Neuronal stem cell (in vitro differentiated cells): Measurements from ENCODE around the gene LRRC75A.
"Not testable (repeated sequence)": the region's sequence is repeated elsewhere in the genome, so short reads cannot be mapped to it uniquely, and the experiment has no call there.

Experiments used
- DNase-seq: peaks from one replicate; pipeline ENCODE4 v3.0.0-alpha.2; 2013; ENCODE audit warnings: low spot score
- H2AFZ ChIP-seq: one replicate; pipeline ENCODE4 v1.6.1; 2013; ENCODE audit warnings: mild to moderate bottlenecking, low read length, inconsistent platforms
- H2AK5ac ChIP-seq: 2 replicates; pipeline ENCODE4 v1.6.1; 2013; ENCODE audit warnings: low read depth, mild to moderate bottlenecking, inconsistent platforms, low read length, moderate library complexity, mixed read lengths
- H2BK120ac ChIP-seq: 2 replicates; pipeline ENCODE4 v1.6.1; 2013; ENCODE audit warnings: low read depth, mild to moderate bottlenecking, inconsistent platforms, low read length, moderate library complexity, mixed read lengths
- H2BK12ac ChIP-seq: one replicate; pipeline ENCODE4 v1.6.1; 2013; ENCODE audit warnings: low read length, inconsistent platforms
- H2BK15ac ChIP-seq: 2 replicates; pipeline ENCODE4 v1.6.1; 2013; ENCODE audit warnings: mild to moderate bottlenecking, low read length, inconsistent platforms, mixed read lengths
- H2BK5ac ChIP-seq: one replicate; pipeline ENCODE4 v1.6.1; 2013; ENCODE audit warnings: inconsistent platforms, mild to moderate bottlenecking, low read length, moderate library complexity
- H3K14ac ChIP-seq: one replicate; pipeline ENCODE4 v1.6.1; 2013; ENCODE audit warnings: low read length, inconsistent platforms
- H3K18ac ChIP-seq: 2 replicates; pipeline ENCODE4 v1.6.1; 2013; ENCODE audit warnings: low read length, inconsistent platforms
- H3K23ac ChIP-seq: 2 replicates; pipeline ENCODE4 v1.6.1; 2013; ENCODE audit warnings: low read depth, mild to moderate bottlenecking, mixed read lengths, low read length, inconsistent platforms; ENCODE audit not compliant: poor library complexity
- H3K27ac ChIP-seq: replicated peaks from 3 replicates; pipeline ENCODE4 v1.5.1; 2013; ENCODE audit warnings: low read length, inconsistent platforms
- H3K27me3 ChIP-seq, 3 experiments: 2 replicates each; pipeline ENCODE4 v1.6.1; 2013; ENCODE audit warnings: low read length in 3 of 3, mild to moderate bottlenecking in 2 of 3, inconsistent platforms in 1 of 3, low read depth in 1 of 3, mixed read lengths in 1 of 3, moderate library complexity in 1 of 3; ENCODE audit not compliant: control insufficient read depth in 3 of 3, insufficient read depth in 3 of 3
- H3K36me3 ChIP-seq, 2 donors: replicated peaks in 1 of 2; 2 replicates each; pipeline ENCODE4 v1.6.1; 2013; ENCODE audit warnings: low read length in 2 of 2; ENCODE audit not compliant: control insufficient read depth in 2 of 2, insufficient read depth in 2 of 2
- H3K4ac ChIP-seq: 2 replicates; pipeline ENCODE4 v1.6.1; 2013; ENCODE audit warnings: inconsistent platforms, mild to moderate bottlenecking, low read length, moderate library complexity
- H3K4me1 ChIP-seq, 2 donors: 1 replicate in 1 of 2; 2 replicates in 1 of 2; pipeline ENCODE4 v1.6.1; 2013; ENCODE audit warnings: low read length in 2 of 2, low read depth in 1 of 2; ENCODE audit not compliant: control insufficient read depth in 2 of 2, insufficient read depth in 1 of 2
- H3K4me2 ChIP-seq: one replicate; pipeline ENCODE4 v1.6.1; 2013; ENCODE audit warnings: mild to moderate bottlenecking, low read length, inconsistent platforms; ENCODE audit not compliant: insufficient read depth, poor library complexity, severe bottlenecking
- H3K4me3 ChIP-seq, 2 donors: 2 replicates each; pipeline ENCODE4 v1.5.1; 2013; ENCODE audit warnings: low read length in 2 of 2, mild to moderate bottlenecking in 2 of 2, inconsistent platforms in 1 of 2, moderate library complexity in 1 of 2
- H3K79me1 ChIP-seq: one replicate; pipeline ENCODE4 v1.6.1; 2013; ENCODE audit warnings: low read depth, mild to moderate bottlenecking, inconsistent platforms, low read length, moderate library complexity
- H3K9ac ChIP-seq: one replicate; pipeline ENCODE4 v1.6.1; 2013; ENCODE audit warnings: mild to moderate bottlenecking, low read depth, low read length, inconsistent platforms; ENCODE audit not compliant: poor library complexity
- H3K9me3 ChIP-seq, 2 donors: replicated peaks in 1 of 2; 2 replicates each; pipeline versions ENCODE3 to v1.6.1; 2013; ENCODE audit warnings: low read length in 2 of 2, mild to moderate bottlenecking in 2 of 2, inconsistent platforms in 1 of 2, low read depth in 1 of 2, mixed read lengths in 1 of 2, moderate library complexity in 1 of 2; ENCODE audit not compliant: control insufficient read depth in 2 of 2, insufficient read depth in 1 of 2
- H4K8ac ChIP-seq: one replicate; pipeline ENCODE4 v1.6.1; 2013; ENCODE audit warnings: low read depth, mild to moderate bottlenecking, inconsistent platforms, low read length, moderate library complexity
- H4K91ac ChIP-seq: one replicate; pipeline ENCODE4 v1.6.1; 2013; ENCODE audit warnings: low read length, low read depth, mild to moderate bottlenecking, inconsistent platforms; ENCODE audit not compliant: poor library complexity
- WGBS, 2 donors: extraction: QIAGEN DNeasy Blood & Tissue Kit; methylation state at CpG; one replicate each; pipeline ENCODE4 v1.1.7; 2013; ENCODE audit warnings: missing lambda C conversion rate in 2 of 2, mixed read lengths in 1 of 2; ENCODE audit not compliant: insufficient read length in 2 of 2, insufficient replicate concordance in 1 of 2; ENCODE audit errors: extremely low coverage in 2 of 2; 5-methylcytosine and 5-hydroxymethylcytosine counted together

The LRRC75A gene

DNA sequence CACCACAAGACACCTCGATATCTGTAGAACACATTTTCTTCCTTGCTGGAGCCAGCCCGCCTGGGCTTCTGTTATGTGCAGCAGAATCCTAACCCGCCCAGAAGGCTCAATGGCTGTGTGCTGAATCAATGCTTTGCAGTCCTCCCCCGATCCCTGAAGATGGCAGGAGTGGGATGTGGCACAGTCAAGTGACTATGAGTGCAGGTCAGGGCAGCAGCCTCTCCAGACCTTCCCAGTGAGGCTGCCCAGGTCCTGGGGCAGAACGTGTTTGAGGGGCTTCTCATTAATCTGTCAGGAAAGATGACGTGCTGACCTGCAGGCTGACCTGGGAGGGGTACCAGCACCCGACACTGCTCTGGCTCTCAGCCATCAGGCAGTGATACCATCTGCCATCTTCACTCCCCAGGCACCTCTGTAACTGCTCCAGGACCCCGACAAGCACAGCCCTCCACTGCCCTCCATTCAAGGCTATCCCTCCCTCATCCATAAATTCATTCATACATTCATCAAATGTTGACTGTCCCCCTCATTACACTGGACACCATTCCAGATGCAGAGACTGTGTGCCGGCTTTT is 35.2 kb downstream of the LRRC75A start:
- H2BK5ac ChIP-seq, result no peak overlapping the region
- H2AFZ ChIP-seq, result no peak overlapping the region
- H3K79me1 ChIP-seq, result peaks cover 2% of the 10 kb centered on the region
- no peaks in the 10 kb centered on the region for H3K27me3 ChIP-seq
- no peak for DNase-seq
- no peak overlapping the region for H3K27ac ChIP-seq
- H3K4me2 ChIP-seq, result no peak overlapping the region
- H2BK12ac ChIP-seq, result no peak overlapping the region
- H2AK5ac ChIP-seq, result no peak overlapping the region
- H3K18ac ChIP-seq, result no peak overlapping the region
- no peak overlapping the region for H3K23ac ChIP-seq
- H2BK120ac ChIP-seq, result no peak overlapping the region
- no peak overlapping the region for H4K8ac ChIP-seq
- no peak overlapping the region for H4K91ac ChIP-seq
- H3K36me3 ChIP-seq, result peaks cover 5 to 18% of the 10 kb centered on the region in 2 donors
- H2BK15ac ChIP-seq, result no peak overlapping the region
- peaks cover 2 to 11% of the 10 kb centered on the region in 2 donors for H3K4me1 ChIP-seq
- H3K14ac ChIP-seq, result no peak overlapping the region
- WGBS, 2 donors, result no CpG with 5 or more reads among the region's 9 CpGs
- no peak overlapping the region for H3K4ac ChIP-seq
- no peak overlapping the region for H3K4me3 ChIP-seq
- no peak overlapping the region for H3K9ac ChIP-seq
- peaks cover 0 to 2% of the 10 kb centered on the region in 2 donors for H3K9me3 ChIP-seq

DNA sequence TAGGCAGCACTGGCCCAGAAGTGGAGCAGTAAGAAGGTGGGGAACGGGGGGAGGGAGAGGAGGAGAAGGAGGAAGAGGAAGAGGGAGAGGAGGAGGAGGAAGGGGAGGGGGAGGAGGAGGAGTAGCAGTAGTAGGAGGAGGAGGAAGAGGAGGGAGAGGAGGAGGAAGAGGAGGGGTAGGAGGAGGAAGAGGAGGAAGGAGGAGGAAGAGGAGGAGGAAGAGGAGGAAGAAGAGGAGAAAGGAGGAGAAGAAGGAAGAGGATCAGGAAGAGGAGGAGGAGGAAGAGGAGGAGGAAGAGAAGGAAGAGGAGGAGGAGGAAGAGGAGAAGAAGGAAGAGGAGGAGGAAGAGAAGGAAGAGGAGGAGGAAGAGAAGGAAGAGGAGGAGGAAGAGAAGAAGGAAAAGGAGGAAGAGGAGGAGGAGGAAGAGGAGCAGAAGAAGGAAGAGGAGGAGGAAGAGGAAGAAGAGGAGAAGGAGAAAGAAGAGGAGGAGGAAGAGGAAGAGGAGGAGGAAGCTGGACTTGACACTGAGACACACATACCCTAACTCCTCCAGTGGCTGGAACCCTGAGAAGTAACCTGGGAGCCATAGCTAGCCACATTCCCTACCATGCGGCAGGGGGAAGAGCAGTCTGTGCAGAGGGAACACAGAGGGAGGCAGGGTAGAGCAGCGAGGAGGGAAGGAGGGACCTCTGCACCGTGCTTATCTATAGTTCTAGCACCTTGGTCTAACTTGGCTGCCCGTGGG is 35.8 kb downstream of the LRRC75A start:
- Histone ChIP-seq H3K27ac (no peak overlapping the region), H4K91ac (no peak overlapping the region), H3K9ac (no peak overlapping the region), H2AFZ (no peak overlapping the region), H2BK12ac (no peak overlapping the region), H3K4me3 (no peak overlapping the region), H3K9me3 (peaks cover 0 to 2% of the 10 kb centered on the region in 2 donors), H2BK15ac (no peak overlapping the region), H3K36me3 (peaks cover 3 to 17% of the 10 kb centered on the region in 2 donors), H3K4me1 (peaks cover 2 to 11% of the 10 kb centered on the region in 2 donors), H3K27me3 (no peaks in the 10 kb centered on the region), H3K4ac (no peak overlapping the region), H3K18ac (no peak overlapping the region), H3K4me2 (no peak overlapping the region), H2AK5ac (no peak overlapping the region), H2BK120ac (no peak overlapping the region), H3K23ac (no peak overlapping the region), H3K79me1 (peaks cover 2% of the 10 kb centered on the region), H4K8ac (no peak overlapping the region), H3K14ac (no peak overlapping the region), H2BK5ac (no peak overlapping the region)
- WGBS, 2 donors, result no CpG with 5 or more reads among the region's 5 CpGs
- no peak for DNase-seq

DNA sequence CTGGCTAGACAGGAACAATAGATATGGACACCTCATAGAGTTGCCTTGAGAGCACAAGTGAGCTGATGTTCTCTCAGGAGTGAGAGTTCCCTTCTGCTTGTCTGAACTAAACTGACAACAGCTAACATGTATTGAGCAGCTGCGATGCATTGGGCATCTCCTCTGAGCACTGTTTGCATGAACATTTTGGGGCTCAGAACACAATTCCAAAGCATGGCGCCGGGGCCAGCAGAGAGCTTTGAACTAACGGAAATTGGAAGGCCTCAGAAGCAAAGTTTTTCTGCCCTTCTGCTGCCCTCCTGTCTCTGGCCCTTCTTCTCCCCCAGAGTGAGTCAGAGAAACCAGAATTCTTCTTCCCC is 38.5 kb downstream of the LRRC75A start:
- Histone ChIP-seq H3K27me3 (no peaks in the 10 kb centered on the region), H3K9me3 (peaks cover 0 to 2% of the 10 kb centered on the region in 2 donors), H3K4me2 (no peak overlapping the region), H2AFZ (no peak overlapping the region), H3K9ac (no peak overlapping the region), H3K4me3 (no peak overlapping the region), H3K27ac (no peak overlapping the region), H3K23ac (no peak overlapping the region), H3K4me1 (peaks cover 2% of the 10 kb centered on the region in 2 donors), H3K36me3 (peaks cover 23% of the 10 kb centered on the region in 2 donors), H2BK5ac (no peak overlapping the region), H4K8ac (no peak overlapping the region), H3K18ac (no peak overlapping the region), H2AK5ac (no peak overlapping the region), H2BK120ac (no peak overlapping the region), H2BK15ac (no peak overlapping the region), H3K4ac (no peak overlapping the region), H3K14ac (no peak overlapping the region), H2BK12ac (no peak overlapping the region), H3K79me1 (peaks cover 5% of the 10 kb centered on the region), H4K91ac (no peak overlapping the region)
- DNase-seq, result no peak
- WGBS, 2 donors, result no CpG with 5 or more reads among the region's 4 CpGs

GRCh38 chr17:16452268-16452667 is 39.7 kb downstream of the LRRC75A start:
- H3K36me3 ChIP-seq, result peaks cover 29 to 31% of the 10 kb centered on the region in 2 donors
- H3K27ac ChIP-seq, H3K9ac ChIP-seq, H2BK120ac ChIP-seq, H3K14ac ChIP-seq, H3K79me1 ChIP-seq, H3K4me3 ChIP-seq, H3K4ac ChIP-seq, H3K18ac ChIP-seq, H2BK15ac ChIP-seq, DNase-seq, H3K23ac ChIP-seq, H2AFZ ChIP-seq, H3K9me3 ChIP-seq, H3K27me3 ChIP-seq, H2BK5ac ChIP-seq, H4K91ac ChIP-seq, H3K4me1 ChIP-seq, H2AK5ac ChIP-seq, H3K4me2 ChIP-seq, H4K8ac ChIP-seq, H2BK12ac ChIP-seq: not testable (repeated sequence)
- WGBS, 2 donors, result no CpG with 5 or more reads among the region's 8 CpGs
